Common myeloid progenitor, CD34-positive (primary cell): ENCODE data around the gene TCEANC.

ENCODE experiments used
- CTCF ChIA-PET: fragments of 350-600 bp; sonication (Branson Sonifier 250); formaldehyde crosslinking; loops from one replicate; lab custom pipeline; 2021; ENCODE audit warnings: antibody characterized with exemption; lab: Charles Lee
- POLR2A ChIA-PET: fragments of 350-600 bp; sonication (Branson Sonifier 250); formaldehyde crosslinking; loops from one replicate; lab custom pipeline; 2021; ENCODE audit warnings: antibody characterized with exemption; lab: Charles Lee
- DNase-seq, 3 donors: peaks; one replicate each; pipeline versions ENCODE4 v3.0.0 to v3.0.0-alpha.2; 2013
- H3K27ac ChIP-seq, 2 experiments: 1 replicate in 1 of 2; 2 replicates in 1 of 2; pipeline ENCODE4 v1.7.0; 2013; ENCODE audit warnings: inconsistent platforms in 2 of 2, low read length in 2 of 2, mild to moderate bottlenecking in 2 of 2, low read depth in 1 of 2, moderate library complexity in 1 of 2; ENCODE audit not compliant: severe bottlenecking in 2 of 2, insufficient read depth in 1 of 2, poor library complexity in 1 of 2
- H3K27me3 ChIP-seq, 5 experiments: replicated peaks in 2 of 5; 1 replicate in 3 of 5; 2 replicates in 2 of 5; pipeline versions ENCODE4 v1.6.1 to v1.7.0; 2013; ENCODE audit warnings: low read length in 4 of 5, mild to moderate bottlenecking in 2 of 5, moderate library complexity in 2 of 5, inconsistent platforms in 1 of 5; ENCODE audit not compliant: insufficient read depth in 5 of 5, control insufficient read depth in 4 of 5
- H3K36me3 ChIP-seq, 4 experiments: 1 replicate in 2 of 4; 2 replicates in 2 of 4; pipeline versions ENCODE4 v1.6.1 to v1.7.0; 2013; ENCODE audit warnings: low read length in 3 of 4, control low read depth in 1 of 4, mild to moderate bottlenecking in 1 of 4; ENCODE audit not compliant: control insufficient read depth in 4 of 4, insufficient read depth in 4 of 4
- H3K4me1 ChIP-seq, 4 experiments: 1 replicate in 3 of 4; 2 replicates in 1 of 4; pipeline versions ENCODE4 v1.6.1 to v1.7.1; 2013; ENCODE audit warnings: low read length in 3 of 4, mild to moderate bottlenecking in 3 of 4, control low read depth in 1 of 4, inconsistent platforms in 1 of 4, moderate library complexity in 1 of 4; ENCODE audit not compliant: control insufficient read depth in 4 of 4, insufficient read depth in 4 of 4; ENCODE audit errors: control extremely low read depth in 1 of 4
- H3K4me3 ChIP-seq, 7 experiments: 1 replicate in 4 of 7; 2 replicates in 3 of 7; pipeline versions ENCODE4 v1.5.1 to v1.7.0; 2013; ENCODE audit warnings: mild to moderate bottlenecking in 7 of 7, low read length in 6 of 7, moderate library complexity in 6 of 7, inconsistent platforms in 2 of 7, low read depth in 2 of 7, control low read depth in 1 of 7; ENCODE audit not compliant: insufficient read depth in 4 of 7, control insufficient read depth in 1 of 7; ENCODE audit errors: extremely low read depth in 1 of 7
- H3K9me3 ChIP-seq, 5 experiments: 1 replicate in 4 of 5; 2 replicates in 1 of 5; pipeline versions ENCODE4 v1.6.1 to v1.7.1; 2013; ENCODE audit warnings: low read length in 4 of 5, mild to moderate bottlenecking in 2 of 5, inconsistent platforms in 1 of 5, low read depth in 1 of 5, moderate library complexity in 1 of 5; ENCODE audit not compliant: control insufficient read depth in 4 of 5, insufficient read depth in 2 of 5; ENCODE audit errors: control extremely low read depth in 1 of 5
- WGBS: methylation state at CpG from one replicate; pipeline ENCODE4 v1.1.5; 2013; ENCODE audit not compliant: insufficient coverage; 5-methylcytosine and 5-hydroxymethylcytosine counted together

TCEANC gene

DNA sequence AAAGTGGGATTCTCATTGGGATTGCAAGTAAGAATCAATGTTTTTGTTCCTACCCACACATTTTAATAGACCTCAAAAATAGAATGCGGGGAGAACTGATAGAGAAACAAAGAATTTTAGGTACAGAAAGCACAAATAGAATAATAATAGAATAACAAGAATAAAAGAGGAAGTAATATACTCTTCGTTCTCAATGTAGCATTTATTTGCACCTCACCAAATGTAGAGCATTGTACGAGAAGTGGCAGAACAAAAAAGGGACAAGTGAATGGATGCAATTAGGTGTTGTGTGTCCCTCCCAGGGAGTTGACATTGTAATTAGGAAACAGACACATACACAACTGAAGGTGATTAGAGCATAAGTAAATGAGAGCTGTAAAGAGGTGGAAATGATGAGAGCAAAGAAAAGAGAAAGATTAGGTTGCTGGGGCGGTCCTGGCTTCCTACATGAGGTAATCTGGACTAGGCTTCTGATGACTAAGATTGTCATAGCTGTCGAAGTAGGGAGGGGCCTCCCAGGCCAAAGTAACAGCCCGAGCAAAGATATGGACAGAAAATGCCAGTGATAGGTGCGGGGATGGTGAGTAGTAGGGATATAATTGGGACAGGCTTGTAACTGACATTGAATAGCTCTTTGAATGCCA lies 46.4 kb downstream of the TCEANC start:
- H3K9me3 ChIP-seq, result no peaks in the 10 kb centered on the region
- no peak overlapping the region for H3K27ac ChIP-seq
- H3K4me1 ChIP-seq, result peaks cover 22 to 35% (median 28%) of the 10 kb centered on the region in 4 experiments
- peaks cover 0 to 3% (median 0%) of the 10 kb centered on the region in 4 experiments for H3K36me3 ChIP-seq
- DNase-seq, result peak in 1 of 3 donors; percentile 26
- WGBS, result 56% methylated on average over 3 of the region's 7 CpGs
- H3K4me3 ChIP-seq, result no peak overlapping the region
- POLR2A ChIA-PET, result no interaction called here
- CTCF ChIA-PET, result interaction anchor here (1.1 kb wide), 1 partner anchor 17 kb away, joined by 3 read pairs; no protein-coding TSS in a partner anchor
- peaks cover 0 to 5% (median 0%) of the 10 kb centered on the region in 5 experiments for H3K27me3 ChIP-seq

DNA sequence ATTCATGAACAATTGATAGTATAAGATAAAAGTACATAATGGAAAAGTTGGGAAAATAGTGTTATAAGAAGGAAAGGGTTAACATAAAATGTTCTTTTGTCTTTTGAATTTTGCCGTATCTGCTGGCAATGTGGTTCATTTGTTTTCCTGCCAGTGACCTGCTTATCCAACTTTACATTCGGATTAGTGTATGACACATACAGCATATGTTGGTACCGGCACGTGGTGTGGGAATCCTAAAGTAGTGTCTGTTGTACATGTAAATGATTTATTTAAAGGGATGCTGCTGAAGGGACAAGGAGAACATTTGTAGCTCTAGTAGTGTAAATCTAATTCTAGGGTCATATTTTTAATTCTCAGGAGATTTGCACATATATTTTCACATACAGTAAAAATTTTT lies 47.4 kb downstream of the TCEANC start:
- Histone ChIP-seq H3K36me3 (peaks cover 0 to 3% (median 0%) of the 10 kb centered on the region in 4 experiments), H3K27ac (no peak overlapping the region), H3K27me3 (no peaks in the 10 kb centered on the region), H3K4me1 (peaks cover 17 to 25% (median 20%) of the 10 kb centered on the region in 4 experiments), H3K4me3 (no peak overlapping the region), H3K9me3 (no peaks in the 10 kb centered on the region)
- POLR2A ChIA-PET, result no interaction called here
- CTCF ChIA-PET, result interaction anchor here (1.1 kb wide), 1 partner anchor 16 kb away, joined by 3 read pairs; no protein-coding TSS in a partner anchor
- WGBS, result 71% methylated on average over 4 of the region's 4 CpGs
- no peak for DNase-seq

DNA sequence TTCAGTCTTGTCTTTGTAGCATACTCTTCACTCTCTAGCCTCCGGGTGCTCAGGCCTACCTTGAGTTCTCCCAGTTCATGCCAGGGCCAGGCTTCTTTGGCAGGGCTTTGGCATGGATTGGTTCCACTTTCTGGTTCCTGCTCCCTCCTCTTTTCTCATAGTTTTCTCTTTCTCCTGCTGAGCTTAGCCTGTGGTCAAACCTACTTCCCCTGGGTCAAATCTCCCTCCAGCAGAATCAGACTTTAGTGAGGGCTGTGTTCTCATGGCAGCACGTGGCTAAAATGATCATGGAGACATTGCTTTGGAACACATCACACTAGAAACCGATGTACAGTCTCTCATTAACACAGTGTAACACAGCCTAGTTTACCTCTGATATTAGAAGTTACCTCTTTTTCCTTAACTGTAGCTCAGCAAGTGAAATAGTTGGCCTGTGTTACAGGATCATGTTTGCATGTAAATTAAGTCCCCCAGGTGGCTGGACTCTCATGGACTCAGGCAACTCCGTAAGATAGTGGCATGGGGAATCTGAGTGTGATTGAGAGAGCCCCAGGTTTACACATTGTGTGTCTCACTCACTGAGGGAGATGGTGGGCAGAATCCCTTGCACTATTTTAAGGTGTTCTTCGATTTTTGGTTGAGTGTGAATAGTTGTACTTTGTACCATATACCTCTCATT lies 49.3 kb downstream of the TCEANC start:
- Histone ChIP-seq H3K27me3 (peaks cover 0 to 3% (median 0%) of the 10 kb centered on the region in 5 experiments), H3K27ac (no peak overlapping the region), H3K4me3 (no peak overlapping the region), H3K4me1 (peaks cover 10 to 21% (median 16%) of the 10 kb centered on the region in 4 experiments), H3K36me3 (peaks cover 0 to 3% (median 1%) of the 10 kb centered on the region in 4 experiments), H3K9me3 (no peaks in the 10 kb centered on the region)
- CTCF ChIA-PET, result interaction anchor here (0.6 kb wide), 1 partner anchor 23 kb away, joined by 3 read pairs; no protein-coding TSS in a partner anchor
- no peak for DNase-seq
- POLR2A ChIA-PET, result no interaction called here
- 58% methylated on average over 3 of the region's 5 CpGs for WGBS

GRCh38 chrX:13703135-13703534 lies 50.2 kb downstream of the TCEANC start:
- 80% methylated on average over 2 of the region's 3 CpGs for WGBS
- H3K4me1 ChIP-seq, result peaks cover 5 to 15% (median 7%) of the 10 kb centered on the region in 4 experiments
- CTCF ChIA-PET, result no interaction called here
- H3K27me3 ChIP-seq, result peaks cover 0 to 3% (median 0%) of the 10 kb centered on the region in 5 experiments
- H3K27ac ChIP-seq, result no peak overlapping the region
- H3K36me3 ChIP-seq, result peaks cover 0 to 3% (median 1%) of the 10 kb centered on the region in 4 experiments
- no peaks in the 10 kb centered on the region for H3K9me3 ChIP-seq
- no peak overlapping the region for H3K4me3 ChIP-seq
- POLR2A ChIA-PET, result no interaction called here
- no peak for DNase-seq

- H3K27me3 ChIP-seq, result peaks cover 0 to 3% (median 0%) of the 10 kb centered on the region in 5 experiments
- POLR2A ChIA-PET, result no interaction called here
- H3K4me1 ChIP-seq, result peaks cover 3 to 11% (median 6%) of the 10 kb centered on the region in 4 experiments
- no peak for DNase-seq
- no peaks in the 10 kb centered on the region for H3K9me3 ChIP-seq
- H3K27ac ChIP-seq, result no peak overlapping the region
- peaks cover 0 to 3% (median 1%) of the 10 kb centered on the region in 4 experiments for H3K36me3 ChIP-seq
- WGBS, result 83% methylated on average over 3 of the region's 3 CpGs
- no peak overlapping the region for H3K4me3 ChIP-seq
- CTCF ChIA-PET, result no interaction called here
Measured at GRCh38 chrX:13703589-13703988, 50.6 kb downstream of the TCEANC start.

GRCh38 chrX:13711141-13711540 lies 58.2 kb downstream of the TCEANC start:
- Histone ChIP-seq H3K9me3 (no peaks in the 10 kb centered on the region), H3K4me3 (no peak overlapping the region), H3K36me3 (peaks cover 2 to 18% (median 7%) of the 10 kb centered on the region in 4 experiments), H3K27ac (no peak overlapping the region), H3K4me1 (no peaks in the 10 kb centered on the region), H3K27me3 (no peaks in the 10 kb centered on the region)
- ChIA-PET POLR2A (no interaction called here), CTCF (interaction anchor here (0.8 to 1.0 kb wide), 2 partner anchors 11 to 28 kb away, joined by 3 read pairs; no protein-coding TSS in a partner anchor)
- no peak for DNase-seq
- WGBS, result 95% methylated on average over 4 of the region's 4 CpGs
